Sigmoid colon (tissue), 7 donors: ENCODE measurements around the gene XYLB. TPM values are rescaled to one million over a fixed set of nuclear protein-coding genes. Genes with fewer than 3 reads are reported as not detected.

Experiments used
- DNase-seq: peaks from one replicate; pipeline ENCODE4 v3.0.0-alpha.2; 2019
- H3K27ac ChIP-seq, 4 donors: fragments of 200-600 bp; sonication (generic); one replicate each; pipeline ENCODE4 v1.5.1; 2016 to 2019; ENCODE audit warnings: mild to moderate bottlenecking in 1 of 4
- H3K27me3 ChIP-seq, 3 donors: fragments of 200-600 bp; sonication (generic); one replicate each; pipeline ENCODE4 v1.5.1; 2019; ENCODE audit warnings: mild to moderate bottlenecking in 1 of 3
- H3K36me3 ChIP-seq, 4 donors: fragments of 200-600 bp; sonication (generic); one replicate each; pipeline ENCODE4 v1.5.1; 2016 to 2019
- H3K4me1 ChIP-seq, 4 donors: fragments of 200-600 bp; sonication (generic); one replicate each; pipeline ENCODE4 v1.5.1; 2017 to 2019
- H3K4me3 ChIP-seq, 4 donors: fragments of 200-600 bp; sonication (generic); one replicate each; pipeline ENCODE4 v1.5.1; 2017 to 2019; ENCODE audit warnings: mild to moderate bottlenecking in 2 of 4, moderate library complexity in 1 of 4
- H3K9me3 ChIP-seq, 4 donors: fragments of 200-600 bp in 3 of 4; sonication (generic) in 3 of 4; one replicate each; pipeline versions ENCODE4 v1.5.1 to v1.6.1; 2013 to 2019
- CTCF ChIP-seq, 4 experiments: fragments of 450-650 bp in 3 of 4; fragments of 200-600 bp in 1 of 4; IDR thresholded peaks; one replicate each; pipeline ENCODE4 v1.5.1; 2016 to 2019; ENCODE audit warnings: antibody characterized with exemption in 4 of 4, mild to moderate bottlenecking in 3 of 4, moderate library complexity in 2 of 4
- POLR2A ChIP-seq, 2 donors: fragments of 450-650 bp; IDR thresholded peaks; one replicate each; pipeline ENCODE4 v1.6.1; 2016; ENCODE audit warnings: antibody characterized with exemption in 2 of 2, mild to moderate bottlenecking in 2 of 2, moderate library complexity in 2 of 2
- POLR2AphosphoS5 ChIP-seq, 4 donors: sonication (generic); formaldehyde crosslinking; IDR thresholded peaks; one replicate each; pipeline ENCODE4 v1.6.1; 2017; ENCODE audit warnings: antibody characterized with exemption in 4 of 4
- WGBS, 2 donors: extraction: QIAGEN DNeasy Blood & Tissue Kit; methylation state at CpG; one replicate each; pipeline ENCODE4 v1.1.7; 2013; 5-methylcytosine and 5-hydroxymethylcytosine counted together
- intact Hi-C: fragments of 100-400 bp; cut with DNase I; formaldehyde crosslinking; loops from one replicate; pipeline ENCODE4 v1.15.1; 2023
- polyA plus RNA-seq, 3 donors: library from polyadenylated mRNA; stranded (reverse); fragments of 200-250 nt; gene quantifications; one replicate each; pipeline ENCODE4 v1.2.3, GENCODE V29; 2013
- small RNA-seq, 3 donors: library from RNA; depleted of rRNA; stranded (forward); fragments of <200 nt; gene quantifications; one replicate each; pipeline ENCODE3, GENCODE V24; 2016
- total RNA-seq, 4 donors: library from RNA; depleted of rRNA; stranded (reverse); fragments of >200 nt; gene quantifications; one replicate each; pipeline ENCODE4 v1.1.0, GENCODE V29; 2016
- donor health status: healthy with polysubstance abuse.
- donor health status: Bipolar disorder and iron deficiency.
- donor health status: healthy.

Gene XYLB
- total and polyA plus RNA-seq, 7 donors, result 2.3 to 4.9 (median 3.2) TPM

GRCh38 chr3:38460377-38461270 is 114.0 kb downstream of the XYLB start:
- no peaks in the 10 kb centered on the region for H3K9me3 ChIP-seq
- DNase-seq, result no peak
- no peaks in the 10 kb centered on the region for H3K36me3 ChIP-seq
- no peaks in the 10 kb centered on the region for H3K27me3 ChIP-seq
- H3K4me3 ChIP-seq, result no peak overlapping the region
- TF ChIP-seq POLR2AphosphoS5 (IDR thresholded peaks at IDR 0.05) (no peak), CTCF (IDR thresholded peaks at IDR 0.05) (no peak), POLR2A (IDR thresholded peaks at IDR 0.05) (no peak)
- intact Hi-C loops, result no loop called here
- H3K4me1 ChIP-seq, result peaks cover 0 to 60% (median 52%) of the 10 kb centered on the region in 4 donors
- 83 to 91% methylated on average over 12 of the region's 12 CpGs for WGBS, 2 donors
- H3K27ac ChIP-seq, result peak overlapping the region; percentile 4 to 42 (median 36)

Small RNAs within 50 kb of the gene (small RNA-seq; reads per million reads assigned to genes)
- gene RNU6-235P, result 0 reads per million in 3 donors

Other genes starting within 250 kb of the XYLB start
- gene ACAA1, start 209.7 kb upstream of the XYLB start, total RNA-seq, result 10 to 100 TPM; 42.6 to 53.2 (median 47.6) TPM
- gene ACAA1, start 209.7 kb upstream of the XYLB start, polyA plus RNA-seq, result 100 to 1,000 TPM; 102 to 258 (median 131) TPM
- 10 to 100 TPM; 27.8 to 39.7 (median 33.4) TPM for gene MYD88, start 208.1 kb upstream of the XYLB start, total RNA-seq
- 10 to 100 TPM; 48.6 to 74.0 (median 58.4) TPM for gene MYD88, start 208.1 kb upstream of the XYLB start, polyA plus RNA-seq
- 10 to 100 TPM; 21.8 to 28.8 (median 26.2) TPM for gene OXSR1, start 181.2 kb upstream of the XYLB start, total RNA-seq
- 10 to 100 TPM; 13.8 to 22.9 (median 22.8) TPM for gene OXSR1, start 181.2 kb upstream of the XYLB start, polyA plus RNA-seq
- gene SLC22A13, start 81.0 kb upstream of the XYLB start, total RNA-seq, result 1 to 10 TPM in 1 of 4 donors, not detected in 3; 2.1 TPM
- gene SLC22A13, start 81.0 kb upstream of the XYLB start, polyA plus RNA-seq, result under 1 TPM in 1 of 3 donors, not detected in 2; 0.17 TPM
- not detected for gene SLC22A14, start 64.5 kb upstream of the XYLB start, total RNA-seq
- gene SLC22A14, start 64.5 kb upstream of the XYLB start, polyA plus RNA-seq, result under 1 TPM in 1 of 3 donors, not detected in 2; 0.09 TPM
- 1 to 10 TPM; 4.8 to 9.1 (median 6.7) TPM for gene ACVR2B, start 107.1 kb downstream of the XYLB start, total RNA-seq
- 1 to 10 TPM in 1 of 3 donors, under 1 TPM in 2; 0.46 to 1.7 (median 0.60) TPM for gene ACVR2B, start 107.1 kb downstream of the XYLB start, polyA plus RNA-seq
- gene EXOG, start 149.6 kb downstream of the XYLB start, total RNA-seq, result 10 to 100 TPM in 3 of 4 donors, 1 to 10 TPM in 1; 9.7 to 26.9 (median 12.8) TPM
- 1 to 10 TPM; 2.4 to 7.8 (median 2.5) TPM for gene EXOG, start 149.6 kb downstream of the XYLB start, polyA plus RNA-seq